Activated CD8-positive, alpha-beta T cell treated with anti-CD3 and anti-CD28 coated beads for 36 hours (primary cell): Measurements from ENCODE around the gene STXBP6. TPM values are rescaled to one million over a fixed set of nuclear protein-coding genes. Genes with fewer than 3 reads are reported as not detected.

Experiments used
- ATAC-seq: fragments of 200-7000 bp; cut with Tn5 transposase; one replicate; pipeline ENCODE4 v1.10.0; 2021; ENCODE audit warnings: mild to moderate bottlenecking, moderate library complexity
- CTCF ChIA-PET: fragments of 350-600 bp; sonication (Branson Sonifier 250); formaldehyde crosslinking; loops from one replicate; lab custom pipeline; 2021; ENCODE audit warnings: antibody characterized with exemption; lab: Charles Lee
- POLR2A ChIA-PET: fragments of 350-600 bp; sonication (Branson Sonifier 250); formaldehyde crosslinking; loops from one replicate; lab custom pipeline; 2021; ENCODE audit warnings: antibody characterized with exemption; lab: Charles Lee
- DNase-seq: peaks from one replicate; pipeline ENCODE4 v3.0.0-alpha.2; 2020
- H3K27ac Mint-ChIP-seq: one replicate; pipeline ENCODE4 v1.8.0; 2021; ENCODE audit warnings: mild to moderate bottlenecking, mixed read lengths
- H3K27me3 Mint-ChIP-seq: one replicate; pipeline ENCODE4 v1.8.0; 2021; ENCODE audit warnings: mixed read lengths
- H3K36me3 Mint-ChIP-seq: one replicate; pipeline ENCODE4 v1.8.0; 2021; ENCODE audit warnings: low read depth, mixed read lengths
- H3K4me1 Mint-ChIP-seq: one replicate; pipeline ENCODE4 v1.8.0; 2021; ENCODE audit warnings: low read depth, mixed read lengths
- H3K4me3 Mint-ChIP-seq: one replicate; pipeline ENCODE4 v1.8.0; 2021; ENCODE audit warnings: mild to moderate bottlenecking, moderate library complexity, mixed read lengths
- H3K9me3 Mint-ChIP-seq: one replicate; pipeline ENCODE4 v1.8.0; 2021; ENCODE audit warnings: mixed read lengths
- intact Hi-C: fragments of 100-400 bp; cut with micrococcal nuclease; formaldehyde crosslinking; loops from one replicate; pipeline ENCODE4 v1.10.0; 2022
- total RNA-seq, 2 experiments: library from RNA; stranded (reverse); gene quantifications; one replicate each; pipeline ENCODE4 v1.2.3, GENCODE V29; 2021
- TF ChIP-seq, protein P1 (sequence below): fragments of 200-600 bp; IDR thresholded peaks from one replicate; pipeline ENCODE4 v1.8.0; 2022; ENCODE audit warnings: antibody characterized with exemption, mild to moderate bottlenecking

The STXBP6 gene
- total RNA-seq, 2 experiments from 2014 or later = not detected

DNA sequence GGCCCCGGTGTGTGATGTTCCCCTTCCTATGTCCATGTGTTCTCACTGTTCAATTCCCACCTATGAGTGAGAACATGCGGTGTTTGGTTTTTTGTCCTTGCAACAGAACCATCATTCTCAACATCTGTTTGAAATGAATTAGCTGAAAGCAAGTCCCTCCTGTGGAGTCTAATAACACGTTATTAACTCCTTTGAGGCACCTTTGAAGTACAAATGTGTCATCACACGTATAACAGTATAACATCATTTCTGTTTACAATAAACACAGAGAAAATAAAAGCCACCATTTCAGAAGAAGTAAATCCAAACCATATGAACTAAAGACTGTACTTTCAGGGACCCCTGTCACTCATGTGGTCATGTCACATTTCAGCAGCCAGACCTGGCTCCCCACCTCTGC lies 198.5 kb downstream of the STXBP6 start:
- Mint-ChIP-seq H3K4me3 (no peak overlapping the region), H3K36me3 (no peaks in the 10 kb centered on the region), H3K9me3 (no peaks in the 10 kb centered on the region), H3K27me3 (peaks cover 4% of the 10 kb centered on the region), H3K4me1 (no peaks in the 10 kb centered on the region), H3K27ac (no peak overlapping the region)
- TF ChIP-seq, protein P1, sequence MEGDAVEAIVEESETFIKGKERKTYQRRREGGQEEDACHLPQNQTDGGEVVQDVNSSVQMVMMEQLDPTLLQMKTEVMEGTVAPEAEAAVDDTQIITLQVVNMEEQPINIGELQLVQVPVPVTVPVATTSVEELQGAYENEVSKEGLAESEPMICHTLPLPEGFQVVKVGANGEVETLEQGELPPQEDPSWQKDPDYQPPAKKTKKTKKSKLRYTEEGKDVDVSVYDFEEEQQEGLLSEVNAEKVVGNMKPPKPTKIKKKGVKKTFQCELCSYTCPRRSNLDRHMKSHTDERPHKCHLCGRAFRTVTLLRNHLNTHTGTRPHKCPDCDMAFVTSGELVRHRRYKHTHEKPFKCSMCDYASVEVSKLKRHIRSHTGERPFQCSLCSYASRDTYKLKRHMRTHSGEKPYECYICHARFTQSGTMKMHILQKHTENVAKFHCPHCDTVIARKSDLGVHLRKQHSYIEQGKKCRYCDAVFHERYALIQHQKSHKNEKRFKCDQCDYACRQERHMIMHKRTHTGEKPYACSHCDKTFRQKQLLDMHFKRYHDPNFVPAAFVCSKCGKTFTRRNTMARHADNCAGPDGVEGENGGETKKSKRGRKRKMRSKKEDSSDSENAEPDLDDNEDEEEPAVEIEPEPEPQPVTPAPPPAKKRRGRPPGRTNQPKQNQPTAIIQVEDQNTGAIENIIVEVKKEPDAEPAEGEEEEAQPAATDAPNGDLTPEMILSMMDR = no peak
- intact Hi-C loops = no loop called here
- POLR2A ChIA-PET = no interaction called here
- DNase-seq (no peak), ATAC-seq (no peak)
- CTCF ChIA-PET = no interaction called here

DNA sequence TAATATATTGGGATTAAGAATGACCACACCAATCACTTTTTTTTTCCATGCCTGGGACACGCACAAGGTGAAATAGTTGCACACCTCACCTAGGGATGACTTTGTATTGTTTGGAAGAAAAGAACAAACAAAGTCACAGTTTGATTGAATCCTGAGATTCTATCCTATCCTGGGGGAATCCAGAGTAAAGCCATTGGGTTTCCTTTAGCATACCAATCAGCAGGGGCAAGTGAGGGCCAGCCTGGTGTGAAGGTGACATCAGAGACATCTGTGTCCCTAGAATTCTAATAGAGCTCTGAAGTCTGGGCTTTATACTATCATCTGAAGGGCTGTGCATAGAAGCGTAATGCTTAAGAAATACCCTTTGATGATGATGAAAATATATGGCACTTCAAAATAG lies 199.9 kb downstream of the STXBP6 start:
- H3K27ac Mint-ChIP-seq = no peak overlapping the region
- ATAC-seq (no peak), DNase-seq (no peak)
- intact Hi-C loops = no loop called here
- H3K27me3 Mint-ChIP-seq = peaks cover 7% of the 10 kb centered on the region
- no peaks in the 10 kb centered on the region for H3K9me3 Mint-ChIP-seq
- no peaks in the 10 kb centered on the region for H3K4me1 Mint-ChIP-seq
- TF ChIP-seq, protein P1 = no peak
- H3K4me3 Mint-ChIP-seq = no peak overlapping the region
- ChIA-PET CTCF (no interaction called here), POLR2A (no interaction called here)
- H3K36me3 Mint-ChIP-seq = no peaks in the 10 kb centered on the region

DNA sequence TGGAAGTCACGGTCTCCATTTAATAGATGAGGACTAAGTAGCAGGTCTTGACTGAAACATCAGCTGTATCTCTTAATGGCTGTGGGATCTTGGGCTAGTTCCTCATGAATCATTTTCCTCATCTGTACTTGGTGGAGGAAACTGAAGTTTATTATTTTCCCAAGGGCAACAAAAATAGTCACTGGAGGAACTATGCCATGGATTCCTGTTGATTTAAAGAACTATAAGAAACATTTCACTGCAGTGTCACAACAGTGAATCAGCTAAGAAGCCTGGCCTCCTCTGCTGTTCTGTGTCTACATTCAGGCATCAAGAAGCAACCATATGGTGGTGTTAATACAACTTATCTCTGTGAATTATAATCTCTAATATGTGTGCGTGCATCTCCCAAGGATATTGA lies 200.5 kb downstream of the STXBP6 start:
- DNase-seq = no peak
- TF ChIP-seq, protein P1 = no peak
- H3K4me3 Mint-ChIP-seq = no peak overlapping the region
- intact Hi-C loops = no loop called here
- H3K27me3 Mint-ChIP-seq = peaks cover 7% of the 10 kb centered on the region
- ATAC-seq = no peak
- H3K36me3 Mint-ChIP-seq = no peaks in the 10 kb centered on the region
- ChIA-PET CTCF (interaction anchor here (1.8 kb wide), 1 partner anchor 139 kb away, joined by 5 read pairs; no protein-coding TSS in a partner anchor), POLR2A (no interaction called here)
- no peak overlapping the region for H3K27ac Mint-ChIP-seq
- no peaks in the 10 kb centered on the region for H3K9me3 Mint-ChIP-seq
- no peaks in the 10 kb centered on the region for H3K4me1 Mint-ChIP-seq

DNA sequence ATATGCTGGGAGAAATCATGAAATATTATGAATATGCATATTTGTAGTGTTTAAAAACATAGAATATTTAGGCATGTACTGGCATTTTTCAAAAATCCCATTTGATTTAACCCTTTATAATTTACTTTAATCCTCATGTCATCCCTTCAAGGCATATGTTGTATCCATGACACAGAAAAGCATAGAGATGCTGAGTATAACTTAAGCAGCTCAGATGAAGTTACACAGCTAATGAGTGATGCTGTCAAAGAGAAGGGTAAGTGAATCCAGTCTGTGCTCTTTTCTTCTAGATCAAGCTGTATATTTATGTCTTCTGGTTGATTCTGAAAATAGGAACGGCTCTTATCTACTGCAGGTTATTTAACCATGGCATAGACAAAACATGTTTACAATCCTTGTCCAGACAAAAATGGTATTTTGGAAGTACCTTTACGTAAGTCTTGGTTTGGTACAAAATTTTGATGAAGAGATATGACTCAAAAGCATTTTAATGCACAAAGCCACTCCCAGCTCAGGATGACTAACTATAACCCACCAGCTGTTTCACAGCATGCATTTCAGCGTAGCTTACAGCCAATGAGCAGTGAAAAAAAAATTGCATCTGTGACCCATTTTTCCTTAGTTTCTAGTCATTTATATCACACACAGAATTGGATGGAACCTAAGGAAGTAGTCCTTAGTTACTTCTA lies 201.7 kb downstream of the STXBP6 start:
- Mint-ChIP-seq H3K27me3 (peaks cover 3% of the 10 kb centered on the region), H3K9me3 (no peaks in the 10 kb centered on the region), H3K27ac (no peak overlapping the region), H3K4me1 (no peaks in the 10 kb centered on the region), H3K4me3 (no peak overlapping the region), H3K36me3 (no peaks in the 10 kb centered on the region)
- intact Hi-C loops = no loop called here
- TF ChIP-seq, protein P1 = no peak
- POLR2A ChIA-PET = no interaction called here
- DNase-seq = no peak
- ATAC-seq = no peak
- CTCF ChIA-PET = interaction anchor here (0.6 to 1.8 kb wide), 2 partner anchors 41 to 138 kb away, joined by 4 to 5 read pairs; no protein-coding TSS in a partner anchor

DNA sequence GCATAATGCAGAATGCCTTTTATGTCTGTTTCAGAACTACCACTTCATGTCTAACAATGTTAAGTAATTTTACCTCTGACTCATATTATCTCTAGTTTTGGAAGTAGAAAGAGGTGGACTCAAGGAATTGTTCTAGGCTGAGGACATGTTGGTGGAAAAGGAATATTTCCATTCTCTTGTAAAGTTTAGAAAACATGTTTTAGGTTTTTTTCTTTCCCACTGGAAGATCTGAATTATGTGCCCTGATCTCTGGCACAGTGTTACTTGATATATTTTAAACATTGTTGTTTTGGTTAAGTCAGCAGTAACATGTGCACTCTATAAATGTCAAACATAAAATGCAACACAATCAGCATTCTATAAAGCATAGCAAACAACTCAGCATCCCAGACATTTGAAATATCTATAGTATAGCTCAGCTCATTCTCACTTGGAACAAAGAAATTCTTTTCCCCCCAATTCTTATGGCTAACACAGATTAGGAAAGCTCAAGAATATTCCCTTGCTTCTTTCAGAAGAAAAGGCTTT lies 202.3 kb downstream of the STXBP6 start:
- CTCF ChIA-PET = interaction anchor here (0.6 to 1.8 kb wide), 2 partner anchors 40 to 137 kb away, joined by 4 to 5 read pairs; no protein-coding TSS in a partner anchor
- H3K27ac Mint-ChIP-seq = no peak overlapping the region
- POLR2A ChIA-PET = no interaction called here
- ATAC-seq = no peak
- intact Hi-C loops = no loop called here
- no peaks in the 10 kb centered on the region for H3K9me3 Mint-ChIP-seq
- peaks cover 3% of the 10 kb centered on the region for H3K27me3 Mint-ChIP-seq
- H3K4me1 Mint-ChIP-seq = no peaks in the 10 kb centered on the region
- H3K36me3 Mint-ChIP-seq = no peaks in the 10 kb centered on the region
- DNase-seq = no peak
- TF ChIP-seq, protein P1 = no peak
- no peak overlapping the region for H3K4me3 Mint-ChIP-seq
